Head of caudate nucleus (tissue), 42 donors: Measurements from ENCODE around the gene LYPD6B.

Source experiments
- DNase-seq, 42 donors: peaks; one replicate each; pipeline versions ENCODE4 v3.0.0 to v3.0.0-alpha.2; 2020 to 2021; ENCODE audit warnings: mixed read lengths in 7 of 42
- intact Hi-C: fragments of 100-400 bp; cut with DNase I; formaldehyde crosslinking; loops from one replicate; pipeline ENCODE4 v1.15.0; 2022

Gene LYPD6B

GRCh38 chr2:149034406-149034805, 4.1 kb upstream of the LYPD6B start:
- intact Hi-C loops, result no loop called here
- DNase-seq, result no peak

GRCh38 chr2:149036507-149037293, 1.8 kb upstream of the LYPD6B start:
- peak in 1 of 42 donors; percentile 25 for DNase-seq
- intact Hi-C loops, result no loop called here

- DNase-seq, result no peak
- intact Hi-C loops, result no loop called here
Measured at GRCh38 chr2:149037851-149038250, 648 bp upstream of the LYPD6B start.

GRCh38 chr2:149039213-149039724, 770 bp downstream of the LYPD6B start:
- intact Hi-C loops, result no loop called here
- no peak for DNase-seq

- no peak for DNase-seq
- intact Hi-C loops, result no loop called here
Measured at GRCh38 chr2:149040451-149040850, 2.0 kb downstream of the LYPD6B start.

- intact Hi-C loops, result no loop called here
- DNase-seq, result no peak
Measured at GRCh38 chr2:149041482-149041881, 3.0 kb downstream of the LYPD6B start.

- no peak for DNase-seq
- intact Hi-C loops, result no loop called here
Measured at GRCh38 chr2:149042881-149043280, 4.4 kb downstream of the LYPD6B start.

- intact Hi-C loops, result no loop called here
- DNase-seq, result no peak
Measured at GRCh38 chr2:149044500-149044899, 6.0 kb downstream of the LYPD6B start.

- no peak for DNase-seq
- intact Hi-C loops, result no loop called here
Measured at GRCh38 chr2:149047118-149047517, 8.6 kb downstream of the LYPD6B start.

GRCh38 chr2:149049142-149049541, 10.6 kb downstream of the LYPD6B start:
- DNase-seq, result no peak
- intact Hi-C loops, result no loop called here

- intact Hi-C loops, result no loop called here
- no peak for DNase-seq
Measured at GRCh38 chr2:149050188-149050587, 11.7 kb downstream of the LYPD6B start.

GRCh38 chr2:149055751-149056150, 17.3 kb downstream of the LYPD6B start:
- intact Hi-C loops, result no loop called here
- DNase-seq, result no peak

- no peak for DNase-seq
- intact Hi-C loops, result no loop called here
Measured at GRCh38 chr2:149056541-149057255, 18.2 kb downstream of the LYPD6B start.

GRCh38 chr2:149057401-149057800, 18.9 kb downstream of the LYPD6B start:
- intact Hi-C loops, result no loop called here
- no peak for DNase-seq

GRCh38 chr2:149058936-149059335, 20.4 kb downstream of the LYPD6B start:
- no peak for DNase-seq
- intact Hi-C loops, result no loop called here

GRCh38 chr2:149059822-149060221, 21.3 kb downstream of the LYPD6B start:
- DNase-seq, result no peak
- intact Hi-C loops, result no loop called here

GRCh38 chr2:149061133-149061745, 22.7 kb downstream of the LYPD6B start:
- DNase-seq, result no peak
- intact Hi-C loops, result no loop called here

GRCh38 chr2:149062531-149062930, 24.0 kb downstream of the LYPD6B start:
- intact Hi-C loops, result no loop called here
- no peak for DNase-seq

- no peak for DNase-seq
- intact Hi-C loops, result no loop called here
Measured at GRCh38 chr2:149063177-149063576, 24.7 kb downstream of the LYPD6B start.

- DNase-seq, result no peak
- intact Hi-C loops, result no loop called here
Measured at GRCh38 chr2:149064365-149064841, 25.9 kb downstream of the LYPD6B start.
